HG02870 (cell line): ENCODE measurements around the gene ZNF827.

ENCODE experiments used
- ATAC-seq: cut with Tn5 transposase; IDR thresholded peaks from one replicate; pipeline ENCODE4 v1.9.1; 2021; ENCODE audit warnings: mild to moderate bottlenecking, moderate library complexity; ENCODE audit not compliant: unreplicated experiment

The ZNF827 gene, protein sequence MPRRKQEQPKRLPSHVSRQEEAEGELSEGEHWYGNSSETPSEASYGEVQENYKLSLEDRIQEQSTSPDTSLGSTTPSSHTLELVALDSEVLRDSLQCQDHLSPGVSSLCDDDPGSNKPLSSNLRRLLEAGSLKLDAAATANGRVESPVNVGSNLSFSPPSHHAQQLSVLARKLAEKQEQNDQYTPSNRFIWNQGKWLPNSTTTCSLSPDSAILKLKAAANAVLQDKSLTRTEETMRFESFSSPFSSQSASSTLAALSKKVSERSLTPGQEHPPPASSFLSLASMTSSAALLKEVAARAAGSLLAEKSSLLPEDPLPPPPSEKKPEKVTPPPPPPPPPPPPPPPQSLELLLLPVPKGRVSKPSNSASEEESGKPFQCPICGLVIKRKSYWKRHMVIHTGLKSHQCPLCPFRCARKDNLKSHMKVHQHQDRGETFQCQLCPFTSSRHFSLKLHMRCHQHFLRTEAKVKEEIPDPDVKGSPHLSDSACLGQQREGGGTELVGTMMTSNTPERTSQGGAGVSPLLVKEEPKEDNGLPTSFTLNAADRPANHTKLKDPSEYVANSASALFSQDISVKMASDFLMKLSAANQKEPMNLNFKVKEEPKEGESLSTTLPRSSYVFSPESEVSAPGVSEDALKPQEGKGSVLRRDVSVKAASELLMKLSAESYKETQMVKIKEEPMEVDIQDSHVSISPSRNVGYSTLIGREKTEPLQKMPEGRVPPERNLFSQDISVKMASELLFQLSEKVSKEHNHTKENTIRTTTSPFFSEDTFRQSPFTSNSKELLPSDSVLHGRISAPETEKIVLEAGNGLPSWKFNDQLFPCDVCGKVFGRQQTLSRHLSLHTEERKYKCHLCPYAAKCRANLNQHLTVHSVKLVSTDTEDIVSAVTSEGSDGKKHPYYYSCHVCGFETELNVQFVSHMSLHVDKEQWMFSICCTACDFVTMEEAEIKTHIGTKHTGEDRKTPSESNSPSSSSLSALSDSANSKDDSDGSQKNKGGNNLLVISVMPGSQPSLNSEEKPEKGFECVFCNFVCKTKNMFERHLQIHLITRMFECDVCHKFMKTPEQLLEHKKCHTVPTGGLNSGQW

DNA sequence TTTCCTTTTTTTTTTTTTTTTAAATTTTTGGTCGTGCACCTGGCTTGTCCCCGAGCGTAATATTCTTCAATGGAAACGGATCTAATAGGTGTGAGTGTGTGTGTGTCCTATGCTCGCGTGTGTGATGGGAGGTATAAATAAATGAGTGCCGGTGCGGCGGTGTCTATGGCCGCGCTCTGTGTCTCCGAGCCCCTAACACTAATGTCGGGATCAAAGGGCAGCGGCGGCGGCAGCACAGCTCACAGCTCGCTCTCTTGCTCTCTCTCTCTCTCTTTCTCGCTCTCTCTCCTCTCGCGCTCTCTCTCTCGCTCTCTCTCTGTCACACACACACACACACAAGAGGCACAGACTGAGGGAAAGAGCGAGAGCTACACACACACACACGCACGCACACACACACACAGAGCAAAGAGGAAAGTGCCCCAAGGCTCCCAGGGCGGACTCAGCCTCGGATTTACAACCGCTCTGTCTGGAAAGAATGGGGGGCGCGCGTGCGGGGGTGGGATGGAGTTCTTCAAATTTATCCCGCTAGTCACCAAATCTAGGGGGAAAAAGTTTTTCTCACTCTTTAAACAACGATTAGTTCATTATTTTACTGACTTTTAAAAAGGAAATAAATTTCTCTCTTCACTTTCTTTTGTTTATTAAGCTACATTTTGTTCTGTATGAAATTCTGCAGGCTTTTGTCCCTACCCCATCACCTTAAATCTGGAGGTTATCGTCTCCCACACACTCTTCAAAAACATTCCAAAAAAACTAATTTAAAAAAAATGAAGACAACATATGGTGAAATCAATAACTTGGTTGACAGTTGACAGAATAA, at the start of gene ZNF827:
TSS of gene ZNF827 (minus strand) at position 206 of the 823 bp plus-strand sequence. CDS start 416 bp downstream, outside the sequence.
- peak; percentile 31 for ATAC-seq

DNA sequence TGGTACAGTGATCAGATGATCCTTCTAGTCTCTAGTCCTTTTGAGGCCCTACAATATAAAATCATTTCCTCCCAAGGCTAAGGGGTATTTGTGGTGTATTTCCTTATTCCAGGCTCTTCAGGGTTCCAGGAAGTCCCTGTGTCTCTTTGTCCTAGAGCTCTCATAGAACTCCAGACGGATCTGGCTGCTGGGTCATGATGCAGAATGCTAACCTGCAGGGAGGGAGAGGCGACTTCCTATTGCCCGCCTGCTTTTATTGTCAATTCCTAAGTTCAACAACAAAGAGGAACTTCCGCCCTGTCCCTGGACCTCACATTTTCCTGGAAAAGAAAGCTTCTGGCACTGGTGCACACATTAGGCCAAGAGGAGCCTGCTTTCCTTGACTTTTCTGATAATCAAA, 45.9 kb upstream of the ZNF827 start:
- ATAC-seq = no peak

DNA sequence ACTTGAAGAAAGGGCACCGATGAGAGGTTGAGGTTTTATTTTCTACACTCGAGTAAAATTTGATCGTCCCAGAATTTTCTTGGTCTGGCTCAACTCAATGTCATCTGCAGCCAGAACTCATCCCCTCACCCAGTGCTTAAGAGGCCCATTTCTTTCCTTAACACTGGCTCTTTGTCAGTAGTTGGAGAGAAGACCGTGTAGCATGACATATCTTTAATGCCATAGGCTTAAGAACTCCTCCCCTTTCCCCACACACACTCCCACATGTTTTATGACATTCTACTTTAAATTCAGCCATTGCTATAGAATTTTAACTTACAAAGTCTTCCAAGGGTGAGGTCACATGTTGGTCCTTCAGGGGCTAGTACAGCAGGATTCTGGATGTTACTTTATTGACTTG, 44.2 kb upstream of the ZNF827 start:
- ATAC-seq = no peak

DNA sequence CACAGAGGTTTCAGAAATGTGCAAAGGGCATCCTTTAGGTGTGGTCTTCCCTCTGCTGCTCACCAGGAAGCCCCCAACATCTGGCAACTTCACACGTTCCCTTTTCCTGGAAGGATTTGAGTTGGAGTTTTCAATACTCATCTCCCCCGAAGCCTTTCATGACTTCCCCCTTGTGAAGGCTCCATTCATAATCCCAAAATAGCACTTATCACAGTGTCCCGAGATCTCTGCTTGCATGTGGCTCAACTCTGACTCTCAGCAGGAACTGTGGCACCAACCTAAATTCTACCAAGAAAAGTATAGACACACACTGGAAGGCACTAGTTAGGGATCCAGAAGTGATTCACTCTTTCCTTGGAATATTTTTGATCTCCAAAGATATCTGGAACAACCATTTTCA, 40.5 kb upstream of the ZNF827 start:
- ATAC-seq = no peak

DNA sequence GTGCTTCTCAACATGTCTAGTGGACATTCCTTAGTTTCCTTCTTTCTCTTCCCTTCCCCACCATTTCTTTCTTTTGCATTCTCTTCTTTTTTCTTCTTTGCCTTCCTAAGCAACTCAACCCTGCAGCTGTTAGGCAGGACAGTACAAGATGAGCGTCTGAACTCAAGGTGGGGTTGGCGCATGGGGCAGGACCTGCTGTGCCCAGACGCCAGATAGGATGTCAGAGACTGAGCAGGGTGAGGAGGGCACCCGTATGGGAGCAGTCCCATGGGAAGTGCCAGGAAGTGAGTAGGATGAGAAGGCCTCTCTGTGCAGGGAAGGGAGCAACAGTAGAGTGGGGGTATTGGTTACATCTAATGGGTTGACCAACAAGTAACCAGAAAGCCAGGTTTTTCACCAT, 38.1 kb upstream of the ZNF827 start:
- ATAC-seq = no peak

DNA sequence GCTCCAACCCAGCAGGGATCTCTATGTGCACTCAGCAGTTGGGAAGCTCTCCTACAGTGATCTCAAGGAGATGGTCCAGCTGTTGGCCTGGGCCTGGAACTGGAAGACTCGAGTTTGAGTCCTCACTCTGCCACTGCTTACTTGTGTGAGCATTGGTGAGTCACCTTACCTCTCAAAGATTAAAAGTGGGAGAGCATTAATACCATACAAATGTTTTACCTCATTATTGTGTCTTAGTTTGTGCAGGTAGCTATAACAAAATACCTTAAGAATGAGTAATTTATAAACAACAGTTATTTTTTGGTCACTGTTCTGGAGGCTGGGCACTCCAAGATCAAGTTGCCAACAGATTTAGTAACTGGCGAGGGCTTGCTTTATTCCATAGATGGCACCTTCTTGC, 21.4 kb upstream of the ZNF827 start:
- no peak for ATAC-seq

DNA sequence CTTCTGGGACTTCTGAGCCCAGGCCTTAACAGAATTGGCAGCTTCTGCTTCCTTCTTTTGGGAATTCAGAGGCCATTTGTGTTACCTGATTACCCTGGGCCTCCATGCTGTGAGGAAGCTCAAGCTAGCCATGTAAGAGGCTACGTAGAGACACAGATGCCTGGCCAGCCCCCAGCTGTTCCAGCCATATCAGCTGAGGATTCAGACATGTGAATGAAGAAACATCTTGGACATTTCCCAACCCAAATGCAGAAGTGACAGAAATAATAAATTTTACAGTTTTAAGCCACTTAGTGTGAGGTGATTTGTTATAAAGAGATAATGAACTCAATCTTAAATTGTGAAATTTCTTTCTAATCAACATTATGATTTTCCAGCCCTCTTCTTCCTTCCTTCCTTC, 18.7 kb upstream of the ZNF827 start:
- ATAC-seq = no peak

DNA sequence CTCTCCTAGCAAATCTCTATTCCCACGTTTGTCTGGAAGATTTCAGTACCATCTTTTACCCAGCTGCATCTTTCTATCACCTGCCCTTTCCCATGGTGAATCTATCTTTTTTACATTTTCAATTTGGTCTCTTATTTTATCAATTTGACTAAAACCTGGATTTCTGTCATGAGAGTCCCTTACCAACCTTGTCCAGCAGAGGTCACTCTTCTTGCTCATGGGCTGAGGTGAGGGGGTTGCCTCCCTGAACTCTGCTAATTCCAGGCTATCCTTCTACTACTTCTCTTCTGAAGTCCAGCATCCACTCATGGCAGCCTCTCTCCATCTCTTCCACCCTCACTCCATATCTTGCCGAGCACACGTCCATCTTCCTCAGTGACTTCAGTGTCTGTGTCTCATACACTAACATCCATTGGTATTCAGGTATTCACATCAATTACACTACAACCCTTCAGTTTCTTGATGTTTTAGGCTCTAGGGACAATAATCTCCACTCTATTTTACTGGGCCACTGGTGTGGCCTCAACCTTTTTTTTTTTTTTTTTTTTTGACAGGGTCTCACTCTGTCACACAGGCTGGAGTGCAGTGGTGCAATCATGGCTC, 17.8 kb upstream of the ZNF827 start:
- ATAC-seq = peak; percentile 52

DNA sequence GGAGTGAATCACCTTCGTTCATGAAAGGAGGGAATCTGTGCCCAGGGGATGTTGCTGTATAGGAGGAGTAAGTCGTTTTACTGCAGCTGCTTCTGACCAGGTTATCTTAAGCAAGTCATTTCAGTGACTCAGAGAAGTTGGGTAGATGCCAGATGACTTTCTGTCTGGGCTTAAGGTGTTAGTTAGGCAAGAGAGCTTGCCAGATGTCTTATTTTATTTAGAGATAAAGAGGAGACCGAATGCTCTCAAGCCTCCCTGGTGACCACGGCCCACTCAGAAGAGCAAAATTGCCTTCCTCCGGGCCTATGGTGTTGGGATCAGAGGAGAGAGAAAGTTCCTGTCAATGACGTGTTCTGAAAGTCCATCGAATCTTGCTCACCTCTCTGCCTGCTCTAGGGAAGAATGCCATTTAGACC, 16.3 kb upstream of the ZNF827 start:
- no peak for ATAC-seq

DNA sequence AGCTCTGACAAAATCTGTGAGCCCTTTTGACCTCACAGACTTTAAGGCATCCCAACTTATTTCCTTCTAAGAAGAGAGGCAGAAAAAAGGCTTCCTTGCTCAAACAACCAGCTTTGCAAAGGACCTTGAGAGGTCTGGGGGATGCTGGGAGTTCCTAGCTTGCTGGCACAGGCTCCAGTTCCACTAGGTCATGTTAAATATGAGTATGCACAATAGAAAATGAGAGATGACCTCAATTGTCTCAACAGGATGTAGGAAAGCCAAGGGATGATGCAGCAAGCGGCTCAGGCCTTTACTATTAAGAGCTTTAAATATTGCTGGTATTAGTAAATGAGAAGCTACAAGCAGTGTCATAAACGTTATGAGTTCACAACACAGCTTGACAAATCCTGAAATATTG, 13.3 kb upstream of the ZNF827 start:
- no peak for ATAC-seq

DNA sequence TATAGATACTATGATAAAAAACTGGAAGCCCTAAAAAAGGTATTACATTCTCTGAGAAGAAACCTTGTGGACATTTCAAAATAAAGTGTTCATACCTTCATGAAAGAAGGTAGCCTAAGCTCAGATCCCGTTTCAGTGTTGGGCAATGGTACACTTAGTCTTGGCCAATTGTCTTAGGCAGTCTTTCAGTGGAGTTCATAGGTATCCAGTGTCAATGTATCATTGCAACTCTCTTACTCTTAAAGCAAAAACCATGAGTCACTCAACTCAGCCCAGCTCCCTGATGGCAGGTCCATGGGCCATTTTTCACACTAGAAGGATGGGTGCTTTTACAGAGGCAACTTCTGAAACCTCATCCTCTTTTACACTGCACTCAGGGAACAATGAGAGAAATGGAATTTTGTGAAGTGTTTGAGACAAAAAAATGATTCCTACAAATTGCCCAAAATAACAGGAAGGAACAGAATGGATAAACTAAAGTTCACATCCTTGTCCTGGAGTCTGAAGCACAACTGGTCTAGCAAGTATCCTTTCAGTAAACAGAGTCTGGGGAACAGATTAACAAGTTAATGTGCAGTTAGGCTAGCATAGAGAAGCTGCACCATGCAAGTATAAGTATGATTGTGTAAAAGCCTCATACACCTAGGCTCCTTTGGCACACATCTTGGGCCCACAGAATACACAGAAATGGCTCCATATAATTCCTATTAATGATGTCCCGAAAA, 7.0 kb upstream of the ZNF827 start:
- ATAC-seq = no peak

DNA sequence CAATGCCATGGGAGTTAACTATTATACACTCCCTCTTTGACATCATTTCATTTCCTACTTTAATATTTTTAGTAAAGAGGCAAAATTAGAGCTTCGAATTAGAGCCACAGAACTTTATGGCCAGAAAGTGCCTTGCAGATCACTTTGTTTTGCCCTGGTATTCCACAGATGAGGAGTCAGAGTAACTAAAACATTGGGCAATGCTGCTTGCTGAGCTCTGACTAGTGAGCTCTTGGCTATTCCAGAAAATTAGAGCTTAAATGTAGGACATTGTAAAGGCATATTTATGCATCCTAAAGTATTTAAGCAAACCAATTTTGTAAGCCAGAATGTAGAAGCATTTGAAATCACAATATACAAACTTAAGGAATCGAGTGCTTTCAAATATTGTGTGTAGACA, 6.3 kb upstream of the ZNF827 start:
- no peak for ATAC-seq

DNA sequence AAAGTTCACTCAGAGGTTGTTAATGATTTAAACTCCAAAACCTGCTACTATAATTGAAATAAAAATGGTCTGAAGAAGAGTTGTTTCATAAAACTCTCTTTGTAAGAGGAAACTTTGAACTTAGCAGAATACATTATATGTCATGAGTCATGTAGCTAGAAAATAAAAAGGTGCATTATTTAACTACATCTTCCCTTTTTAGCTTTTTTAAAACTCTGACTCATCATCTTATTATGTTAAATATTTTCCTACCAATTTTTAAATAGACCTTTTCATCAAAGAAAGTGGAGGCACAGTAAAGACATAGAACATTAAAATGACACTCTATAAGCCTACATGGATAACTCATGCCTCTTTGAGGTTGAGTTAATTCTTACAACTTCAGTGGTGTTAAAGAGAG, 1.2 kb upstream of the ZNF827 start:
- ATAC-seq = no peak

DNA sequence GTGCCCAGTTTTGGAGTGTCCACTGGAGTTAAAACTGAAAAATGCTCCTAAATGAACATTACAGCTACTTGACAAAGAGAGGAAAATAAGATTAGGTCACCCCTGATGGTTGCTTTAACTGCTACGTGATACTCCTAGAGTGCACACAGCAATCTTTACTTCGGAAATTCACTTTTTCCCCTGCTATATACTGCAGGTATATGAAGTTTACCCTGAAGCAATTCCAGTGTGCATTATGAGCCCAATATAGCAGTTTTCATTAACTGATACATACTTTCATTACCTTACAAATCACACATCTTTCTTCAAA, 773 bp upstream of the ZNF827 start:
- ATAC-seq = no peak

DNA sequence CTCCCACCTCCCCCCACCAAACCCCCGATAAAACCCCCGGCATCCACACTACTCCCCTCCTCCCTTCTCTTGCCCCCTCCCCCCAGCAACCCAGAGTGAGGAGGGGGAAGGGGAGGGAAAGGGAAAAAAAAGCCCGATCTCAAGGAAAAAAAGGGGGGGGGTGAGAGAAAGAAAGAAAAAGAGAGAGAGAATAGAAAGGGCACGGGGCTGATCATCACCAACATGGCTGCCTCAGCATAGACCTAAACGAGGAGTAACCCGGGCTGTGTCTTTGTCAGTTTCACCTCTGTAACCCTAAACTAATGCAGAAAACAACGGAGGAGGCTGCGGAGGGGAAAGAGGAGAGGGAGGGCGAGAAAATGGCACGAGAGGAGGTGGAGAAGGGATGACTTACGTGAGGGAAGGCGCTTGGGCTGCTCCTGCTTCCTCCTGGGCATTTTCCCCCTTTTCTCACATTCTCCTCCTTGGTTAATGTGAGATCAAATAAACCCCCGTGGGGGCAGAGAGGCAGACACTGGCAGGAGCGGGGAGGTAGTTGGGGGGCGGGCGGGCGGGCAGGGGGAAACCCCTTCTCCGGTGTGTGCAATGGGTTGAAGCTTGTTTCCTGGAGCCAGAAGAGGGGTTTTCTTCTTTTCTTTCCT, 532 bp downstream of the ZNF827 start:
- ATAC-seq = peak; percentile 11

DNA sequence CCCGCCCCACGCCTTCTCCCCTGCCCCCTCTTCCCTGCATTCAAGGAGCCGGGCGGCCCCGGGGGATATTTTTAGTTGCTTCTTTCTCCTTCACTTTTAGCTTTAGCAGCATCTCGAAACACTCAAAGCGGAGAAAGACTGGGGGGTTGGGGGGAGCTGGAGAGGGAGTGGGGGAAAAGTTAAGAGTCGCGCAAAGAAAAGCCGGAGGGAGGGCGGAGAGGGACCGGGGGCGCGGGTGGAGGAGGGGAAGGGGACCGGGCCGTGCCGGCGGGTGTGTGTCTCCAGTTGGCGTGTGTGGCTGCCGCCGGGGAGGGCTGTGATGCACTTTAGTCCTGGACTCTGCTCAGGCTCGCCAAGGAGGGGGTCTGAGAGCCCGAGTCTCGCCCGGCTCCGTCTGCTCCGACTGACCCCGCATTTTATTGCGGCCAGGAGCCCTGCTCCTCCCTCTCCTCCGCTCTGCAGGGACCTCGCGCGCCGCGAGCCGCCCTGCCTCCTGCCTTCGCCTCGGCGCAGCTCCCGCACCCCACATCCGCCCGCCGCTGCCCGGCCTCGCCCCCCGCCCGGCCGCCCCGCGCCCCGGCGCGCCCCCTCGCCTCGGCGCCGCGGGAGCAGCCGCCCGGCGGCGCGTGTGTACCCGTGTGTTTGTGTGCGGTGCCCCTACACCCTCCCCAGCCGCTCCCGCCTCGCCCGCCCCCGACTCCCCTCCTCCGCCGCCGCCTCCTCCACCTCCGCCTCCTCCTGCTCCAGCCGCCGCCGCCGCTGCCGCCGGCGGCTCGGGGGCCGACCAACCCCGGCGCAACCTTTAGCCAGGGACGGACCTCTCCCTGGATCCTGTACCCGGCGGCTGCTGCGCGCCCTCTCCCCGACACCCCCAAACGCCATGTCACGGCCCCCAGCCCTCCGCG, 1.4 kb downstream of the ZNF827 start:
- ATAC-seq = peak; percentile 6

DNA sequence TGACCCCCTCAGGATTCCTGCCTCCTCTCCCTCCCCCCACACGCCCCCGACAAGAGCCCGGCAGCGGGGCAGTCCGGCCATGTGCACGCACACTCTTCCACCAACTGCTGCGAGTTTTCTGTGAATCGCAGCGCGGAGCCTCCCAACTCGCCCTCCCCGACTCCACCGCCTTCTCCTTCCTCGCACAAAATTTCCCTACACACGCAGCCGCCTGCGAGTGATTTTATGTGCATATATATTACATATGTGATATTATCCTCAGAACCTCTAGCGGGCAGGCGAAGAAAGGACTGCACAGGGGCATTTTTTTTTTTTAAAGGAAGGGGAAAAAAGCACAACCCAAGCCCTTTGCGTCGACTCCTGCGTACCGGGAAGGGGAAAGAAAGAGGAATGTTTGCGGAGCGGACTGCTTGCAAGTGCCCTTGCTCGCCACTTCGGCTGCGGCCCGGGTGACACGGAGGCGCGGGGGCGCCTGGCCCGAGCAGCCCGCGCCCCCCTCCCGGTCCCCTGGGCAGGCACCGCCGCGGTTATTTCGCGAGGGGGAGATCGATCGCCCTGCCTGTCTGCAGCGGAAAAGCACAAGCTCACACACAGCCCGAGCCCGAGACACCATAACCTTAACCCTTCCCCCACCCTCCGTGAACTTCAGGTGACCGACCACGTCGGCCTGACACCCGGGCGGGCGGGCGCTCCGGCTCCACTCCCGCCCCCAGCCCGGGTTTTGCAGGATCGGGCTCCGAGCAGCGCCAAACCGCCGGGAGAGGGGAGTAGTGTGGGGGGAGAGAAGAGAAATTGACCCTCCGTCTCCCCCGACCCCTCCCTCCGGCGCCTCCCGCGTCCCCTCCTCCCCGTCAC, 2.3 kb downstream of the ZNF827 start:
- ATAC-seq = peak; percentile 42
